ENCODE data around the gene UNC13C.
A peak's percentile ranks its signal among the peaks of the same experiment; 100 is the strongest.

UNC13C gene

GRCh38 chr15:54518156-54518882, 540.1 kb downstream of the UNC13C start:
- DNase-seq (ENCODE audit: low read depth, low spot score), result no peak
- no peak overlapping the region for H3K4me3 ChIP-seq (ENCODE audit: low read length)

GRCh38 chr15:54519577-54519976, 541.3 kb downstream of the UNC13C start:
- DNase-seq (ENCODE audit: low read depth, low spot score), result peak; percentile 17
- H3K4me3 ChIP-seq (ENCODE audit: low read length), result no peak overlapping the region

DNA sequence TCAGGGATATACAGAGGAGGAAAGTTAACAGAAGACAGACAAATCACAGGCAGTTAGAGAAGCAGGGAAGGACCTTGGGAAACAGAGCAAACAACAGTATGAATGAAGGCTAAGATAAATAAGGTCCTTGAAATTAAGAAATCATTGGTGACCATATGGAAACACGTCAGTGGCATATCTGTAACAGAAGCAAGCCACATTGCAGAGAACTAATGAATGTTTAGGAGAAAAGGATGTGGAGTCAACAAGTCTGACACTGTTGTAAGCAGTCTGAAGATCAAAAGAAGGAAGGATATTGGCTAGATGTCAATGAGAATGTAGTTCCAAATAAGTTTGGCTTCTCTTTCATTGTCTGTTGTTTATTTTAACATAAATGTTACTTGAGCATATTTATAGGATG, 542.4 kb downstream of the UNC13C start:
- H3K4me3 ChIP-seq (ENCODE audit: low read length), result no peak overlapping the region
- no peak for DNase-seq (ENCODE audit: low read depth, low spot score)

- DNase-seq (ENCODE audit: low read depth, low spot score), result no peak
- H3K4me3 ChIP-seq (ENCODE audit: low read length), result no peak overlapping the region
Observed at GRCh38 chr15:54521206-54521605, 543.0 kb downstream of the UNC13C start.

- H3K4me3 ChIP-seq (ENCODE audit: low read length), result no peak overlapping the region
- no peak for DNase-seq (ENCODE audit: low read depth, low spot score)
Observed at GRCh38 chr15:54528021-54528420, 549.8 kb downstream of the UNC13C start.

GRCh38 chr15:54540721-54541120, 562.5 kb downstream of the UNC13C start:
- no peak for DNase-seq (ENCODE audit: low read depth, low spot score)
- H3K4me3 ChIP-seq (ENCODE audit: low read length), result no peak overlapping the region

DNA sequence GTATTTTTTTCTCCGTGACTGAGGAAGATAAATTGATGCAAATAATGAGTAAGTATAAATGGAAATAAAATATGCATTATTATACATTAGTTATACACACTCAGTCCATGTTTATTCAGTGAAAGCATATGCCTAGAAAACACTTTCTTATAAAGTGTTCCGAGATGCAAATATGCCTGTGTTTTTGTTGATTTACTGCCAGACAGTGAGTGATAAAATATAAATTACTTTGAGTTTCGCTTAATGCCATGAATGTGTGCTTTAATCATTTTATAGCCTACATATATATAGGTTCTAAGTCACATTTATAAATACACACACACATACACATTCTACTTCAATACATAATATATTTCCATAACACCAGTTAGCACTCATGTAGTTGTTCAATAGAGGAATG, 569.2 kb downstream of the UNC13C start:
- no peak overlapping the region for H3K4me3 ChIP-seq (ENCODE audit: low read length)

DNA sequence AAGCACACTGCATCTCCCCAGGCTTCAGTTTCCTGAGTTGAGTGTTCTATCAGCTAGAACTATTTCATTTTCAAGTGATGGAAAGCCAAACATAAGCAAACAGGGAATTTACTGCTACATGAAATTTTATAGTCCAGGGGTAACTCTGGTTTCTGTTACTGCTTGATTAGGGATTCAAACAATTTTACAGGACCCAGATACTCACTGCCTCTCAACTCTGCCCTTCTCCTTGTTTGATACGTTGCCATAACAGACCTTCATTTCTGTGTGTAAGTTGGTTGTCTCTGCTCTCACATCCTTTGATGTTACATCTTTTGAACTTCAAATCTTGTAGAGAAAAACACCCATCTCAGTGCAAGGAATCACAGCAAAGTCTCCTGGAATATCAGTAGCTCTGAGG, 572.7 kb downstream of the UNC13C start:
- no peak overlapping the region for H3K4me3 ChIP-seq (ENCODE audit: low read length)
- no peak for DNase-seq (ENCODE audit: low read depth, low spot score)

More for the DNA sequence above, 569.2 kb downstream of the UNC13C start:
- no peak for DNase-seq (ENCODE audit: low read depth, low spot score)

- DNase-seq (ENCODE audit: low read depth, low spot score), result no peak
Observed at GRCh38 chr15:54556231-54556630, 578.0 kb downstream of the UNC13C start.

DNA sequence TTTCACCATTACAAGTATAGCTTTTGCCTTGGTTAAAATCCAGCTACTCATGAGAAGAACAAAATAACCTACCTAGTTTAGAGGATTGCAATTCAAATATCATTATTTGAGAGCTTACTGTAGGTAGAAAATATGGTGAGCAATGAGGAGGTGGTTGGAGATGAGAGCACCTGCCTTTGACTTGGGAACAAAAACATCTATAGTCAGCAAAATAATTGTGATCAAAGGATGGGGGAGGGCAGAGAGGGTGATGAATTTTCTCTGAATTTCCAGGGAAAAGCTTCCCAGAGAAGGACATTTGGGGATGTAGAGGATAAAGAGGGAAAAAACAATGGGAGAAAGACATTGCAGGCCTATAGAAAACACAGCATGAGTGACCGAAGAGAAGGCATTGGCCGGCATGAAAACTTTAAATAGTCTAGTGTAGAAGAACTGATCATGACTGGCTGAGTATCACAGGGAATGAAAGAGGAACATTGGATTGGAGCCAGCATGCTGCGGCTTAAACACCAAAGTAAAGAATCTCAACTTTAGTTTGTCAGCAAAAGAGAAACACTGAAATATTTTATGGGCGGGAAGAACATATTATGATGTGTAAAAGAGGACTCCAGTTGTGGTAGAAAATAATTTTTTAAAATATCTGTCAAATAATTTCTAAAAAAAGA, 581.3 kb downstream of the UNC13C start:
- H3K4me3 ChIP-seq (ENCODE audit: low read length), result no peak overlapping the region
- no peak for DNase-seq (ENCODE audit: low read depth, low spot score)

More at GRCh38 chr15:54556231-54556630, 578.0 kb downstream of the UNC13C start:
- H3K4me3 ChIP-seq (ENCODE audit: low read length), result no peak overlapping the region

GRCh38 chr15:54560417-54560816, 582.2 kb downstream of the UNC13C start:
- no peak overlapping the region for H3K4me3 ChIP-seq (ENCODE audit: low read length)
- no peak for DNase-seq (ENCODE audit: low read depth, low spot score)

DNA sequence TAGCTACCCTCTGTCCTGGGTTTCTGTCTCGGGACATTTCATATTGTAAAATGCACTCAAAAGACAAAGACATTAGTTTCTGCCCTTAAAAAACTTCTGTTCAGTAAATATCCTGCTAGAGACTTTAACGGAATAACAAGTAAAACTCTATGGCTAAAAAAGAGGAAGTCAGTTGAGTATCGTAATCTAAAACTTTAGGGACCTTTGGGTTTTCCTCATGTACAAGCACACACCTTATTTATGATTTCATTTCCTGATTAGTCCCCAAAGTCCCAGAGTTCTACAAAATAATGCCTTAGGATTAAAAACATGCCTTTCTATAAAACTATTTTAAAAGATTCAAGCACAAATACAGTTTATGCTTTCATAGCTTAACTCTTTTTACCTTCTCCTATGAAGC, 585.9 kb downstream of the UNC13C start:
- no peak for DNase-seq (ENCODE audit: low read depth, low spot score)
- no peak overlapping the region for H3K4me3 ChIP-seq (ENCODE audit: low read length)

GRCh38 chr15:54566654-54567053, 588.4 kb downstream of the UNC13C start:
- DNase-seq (ENCODE audit: low read depth, low spot score), result no peak
- no peak overlapping the region for H3K4me3 ChIP-seq (ENCODE audit: low read length)

DNA sequence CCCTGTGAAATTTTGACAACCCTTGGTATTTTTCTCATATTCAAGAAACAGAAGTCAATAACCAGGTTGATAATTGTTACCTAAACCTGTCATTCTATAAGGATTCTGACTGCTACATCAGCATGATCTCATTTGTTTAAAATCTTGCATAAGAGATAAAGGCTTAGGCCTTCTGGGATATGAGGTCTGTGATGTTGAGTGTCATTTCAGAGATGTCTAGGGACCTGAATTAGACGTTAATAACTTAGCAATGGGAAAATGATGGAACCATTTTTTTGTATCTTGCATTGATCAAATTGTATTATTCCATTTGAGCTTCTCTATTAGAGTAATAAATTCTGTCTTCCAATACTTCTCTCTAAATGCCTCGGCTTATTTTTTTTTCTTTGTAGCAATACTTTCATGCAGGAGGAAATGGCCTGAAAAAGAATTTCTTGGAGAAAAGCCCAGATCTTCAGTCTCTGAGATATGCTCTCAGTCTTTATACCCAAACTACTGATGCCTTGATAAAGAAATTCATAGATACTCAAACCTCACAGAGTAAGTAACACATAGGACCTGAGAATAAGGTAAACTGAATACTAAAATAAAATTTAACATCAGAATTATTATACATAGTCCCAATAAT, 589.3 kb downstream of the UNC13C start:
- DNase-seq (ENCODE audit: low read depth, low spot score), result no peak
- H3K4me3 ChIP-seq (ENCODE audit: low read length), result no peak overlapping the region

- H3K4me3 ChIP-seq (ENCODE audit: low read length), result no peak overlapping the region
- DNase-seq (ENCODE audit: low read depth, low spot score), result no peak
Observed at GRCh38 chr15:54568381-54568780, 590.1 kb downstream of the UNC13C start.

DNA sequence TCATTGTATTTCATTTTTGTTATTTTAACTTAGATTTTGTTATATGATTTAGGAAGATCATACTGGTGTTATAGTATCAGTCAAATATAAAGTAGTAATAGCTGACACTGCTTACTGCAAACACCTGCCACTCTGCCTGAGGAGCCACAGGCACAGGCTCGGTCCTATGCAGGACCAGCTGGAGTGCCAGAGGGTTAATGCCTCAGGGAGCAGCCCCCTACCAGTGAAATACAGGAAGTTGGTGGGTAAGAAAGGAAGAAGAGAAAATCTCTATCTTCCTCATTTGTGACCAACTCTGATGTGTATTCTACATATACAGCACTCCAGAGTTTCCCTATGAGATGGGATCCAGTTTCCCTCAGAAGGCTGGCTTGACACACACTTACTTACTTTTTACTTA, 593.3 kb downstream of the UNC13C start:
- H3K4me3 ChIP-seq (ENCODE audit: low read length), result no peak overlapping the region
- no peak for DNase-seq (ENCODE audit: low read depth, low spot score)

DNA sequence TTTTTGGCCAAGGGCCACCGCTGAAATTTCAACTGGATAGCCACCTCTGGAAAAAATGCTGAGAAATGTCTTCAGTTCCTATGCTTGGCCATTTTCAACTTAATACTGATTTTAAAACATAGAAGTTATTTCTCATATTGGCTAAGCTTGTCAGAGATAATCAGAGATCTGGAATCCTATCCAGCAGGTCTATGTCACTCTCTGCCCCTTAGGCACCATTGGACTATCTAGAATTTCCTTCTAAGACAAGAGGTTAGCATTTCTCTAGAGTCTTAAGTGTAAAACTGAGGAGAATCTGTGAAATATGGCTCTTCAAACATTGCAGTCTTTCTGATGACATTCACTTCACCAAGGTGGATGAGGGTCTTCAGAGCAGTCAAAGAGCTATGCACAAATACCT, 597.3 kb downstream of the UNC13C start:
- no peak for DNase-seq (ENCODE audit: low read depth, low spot score)
- H3K4me3 ChIP-seq (ENCODE audit: low read length), result no peak overlapping the region

GRCh38 chr15:54576298-54576935, 598.2 kb downstream of the UNC13C start:
- H3K4me3 ChIP-seq (ENCODE audit: low read length), result no peak overlapping the region
- no peak for DNase-seq (ENCODE audit: low read depth, low spot score)

GRCh38 chr15:54577476-54578250, 599.4 kb downstream of the UNC13C start:
- no peak for DNase-seq (ENCODE audit: low read depth, low spot score)
- no peak overlapping the region for H3K4me3 ChIP-seq (ENCODE audit: low read length)

Measured in Jurkat, Clone E6-1 (cell line).